Measurements from ENCODE around the gene AQP4. TPM values are rescaled to one million over a fixed set of nuclear protein-coding genes. Genes with fewer than 3 reads are reported as not detected.

Gene AQP4
- total RNA-seq, 2 experiments from 2014 or later, result not detected

GRCh38 chr18:26826656-26827235, 38.8 kb downstream of the AQP4 start:
- intact Hi-C loops (cut with micrococcal nuclease), result no loop called here
- Mint-ChIP-seq H3K4me1 (ENCODE audit: low read depth) (no peaks in the 10 kb centered on the region), H3K36me3 (ENCODE audit: low read depth) (no peaks in the 10 kb centered on the region), H3K4me3 (no peak overlapping the region), H3K27me3 (no peaks in the 10 kb centered on the region), H3K27ac (no peak overlapping the region), H3K9me3 (peaks cover 1% of the 10 kb centered on the region)
- TF ChIP-seq CTCF (IDR thresholded peaks at IDR 0.05), result no peak
- ATAC-seq (no peak), DNase-seq (no peak)
- ChIA-PET CTCF (no interaction called here), POLR2A (interaction anchor here (0.6 kb wide), 1 partner anchor 32 kb away, joined by 4 read pairs; no protein-coding TSS in a partner anchor)

- Mint-ChIP-seq H3K36me3 (ENCODE audit: low read depth) (no peaks in the 10 kb centered on the region), H3K27me3 (no peaks in the 10 kb centered on the region), H3K4me1 (ENCODE audit: low read depth) (no peaks in the 10 kb centered on the region), H3K9me3 (peaks cover 24% of the 10 kb centered on the region), H3K4me3 (no peak overlapping the region), H3K27ac (no peak overlapping the region)
- ChIA-PET CTCF (no interaction called here), POLR2A (no interaction called here)
- TF ChIP-seq CTCF (IDR thresholded peaks at IDR 0.05), result no peak
- intact Hi-C loops (cut with micrococcal nuclease), result no loop called here
- no peak for ATAC-seq
- no peak for DNase-seq
These were observed 44.3 kb downstream of the AQP4 start for GRCh38 chr18:26821181-26821580.

GRCh38 chr18:26819046-26819445, 46.5 kb downstream of the AQP4 start:
- TF ChIP-seq CTCF (IDR thresholded peaks at IDR 0.05), result no peak
- CTCF ChIA-PET, result no interaction called here
- Mint-ChIP-seq H3K27ac (no peak overlapping the region), H3K27me3 (no peaks in the 10 kb centered on the region), H3K4me3 (no peak overlapping the region), H3K9me3 (peaks cover 25% of the 10 kb centered on the region), H3K4me1 (ENCODE audit: low read depth) (no peaks in the 10 kb centered on the region), H3K36me3 (ENCODE audit: low read depth) (no peaks in the 10 kb centered on the region)
- intact Hi-C loops (cut with micrococcal nuclease), result no loop called here
- no peak for DNase-seq
- POLR2A ChIA-PET, result no interaction called here
- no peak for ATAC-seq

- no peak for DNase-seq
- no peaks in the 10 kb centered on the region for H3K36me3 Mint-ChIP-seq (ENCODE audit: low read depth)
- H3K4me3 Mint-ChIP-seq, result no peak overlapping the region
- intact Hi-C loops (cut with micrococcal nuclease), result no loop called here
- no peak for TF ChIP-seq CTCF (IDR thresholded peaks at IDR 0.05)
- peaks cover 26% of the 10 kb centered on the region for H3K9me3 Mint-ChIP-seq
- POLR2A ChIA-PET, result no interaction called here
- no peak overlapping the region for H3K27ac Mint-ChIP-seq
- CTCF ChIA-PET, result no interaction called here
- no peaks in the 10 kb centered on the region for H3K4me1 Mint-ChIP-seq (ENCODE audit: low read depth)
- H3K27me3 Mint-ChIP-seq, result no peaks in the 10 kb centered on the region
- no peak for ATAC-seq
These were observed 47.0 kb downstream of the AQP4 start for GRCh38 chr18:26818461-26818860.

GRCh38 chr18:26813043-26813442, 52.5 kb downstream of the AQP4 start:
- Mint-ChIP-seq H3K4me3 (no peak overlapping the region), H3K9me3 (peaks cover 15% of the 10 kb centered on the region), H3K27me3 (peaks cover 1% of the 10 kb centered on the region), H3K4me1 (ENCODE audit: low read depth) (no peaks in the 10 kb centered on the region), H3K27ac (no peak overlapping the region), H3K36me3 (ENCODE audit: low read depth) (no peaks in the 10 kb centered on the region)
- ChIA-PET POLR2A (no interaction called here), CTCF (no interaction called here)
- no peak for TF ChIP-seq CTCF (IDR thresholded peaks at IDR 0.05)
- DNase-seq (peak; percentile 13), ATAC-seq (no peak)
- intact Hi-C loops (cut with micrococcal nuclease), result no loop called here

Data from activated CD8-positive, alpha-beta T cell treated with anti-CD3 and anti-CD28 coated beads for 36 hours (primary cell).